HCT116 (cell line): ENCODE data around the gene PARP6. TPM values are rescaled to one million over a fixed set of nuclear protein-coding genes. Genes with fewer than 3 reads are reported as not detected.

Experiments used
- ATAC-seq: fragments of 200-7000 bp; cut with Tn5 transposase; 2 replicates; pipeline ENCODE4 v1.9.1; 2020; ENCODE audit warnings: mild to moderate bottlenecking, moderate library complexity
- BruUV-seq: library from RNA; stranded (reverse); fragments of 400-500 nt; replicated peaks from 2 replicates; lab custom pipeline; 2021; lab: Mats Ljungman, UMichigan
- CTCF ChIA-PET: fragments of 300-600 bp; sonication (Branson Sonifier 250); formaldehyde crosslinking; loops from one replicate; lab custom pipeline; 2021; ENCODE audit warnings: antibody characterized with exemption; lab: Charles Lee
- POLR2A ChIA-PET: fragments of 300-600, 350-600 bp; sonication (Branson Sonifier 250); formaldehyde crosslinking; loops from one replicate; lab custom pipeline; 2021; ENCODE audit warnings: antibody characterized with exemption; lab: Charles Lee
- RAD21 ChIA-PET, 2 experiments: fragments of 300-600 bp; sonication (Branson Sonifier 250); formaldehyde crosslinking; loops; one replicate each; lab custom pipeline; 2023; ENCODE audit warnings: low total read pairs in 2 of 2; ENCODE audit not compliant: uncharacterized antibody in 2 of 2, unreplicated experiment in 2 of 2, low non-redundant PET in 1 of 2; lab: Charles Lee
- DNase-seq: peaks from one replicate; pipeline ENCODE4 v3.0.0-alpha.2; 2010; ENCODE audit warnings: low read depth, low spot score
- H2AFZ ChIP-seq: fragments of 200-600 bp; shearing (Covaris generic), sonication (generic); 2 replicates; pipeline ENCODE4 v1.6.1; 2017; ENCODE audit warnings: low read depth, mixed run types, mixed read lengths, antibody characterized with exemption, low read length; ENCODE audit not compliant: poor library complexity, severe bottlenecking
- H3K27ac ChIP-seq: 2 replicates; pipeline ENCODE4 v1.5.1; 2012; ENCODE audit warnings: low read depth, low read length
- H3K27me3 ChIP-seq: fragments of 200-600 bp; sonication (generic); 2 replicates; pipeline ENCODE4 v1.6.1; 2016; ENCODE audit warnings: mixed run types, low read length, mixed read lengths; ENCODE audit not compliant: insufficient read depth
- H3K36me3 ChIP-seq, 2 experiments: fragments of 200-500 bp in 1 of 2; fragments of 200-600 bp in 1 of 2; sonication (Bioruptor generic) in 1 of 2; sonication (generic) in 1 of 2; 2 replicates each; pipeline versions ENCODE4 v1.5.1 to v1.6.1; 2014 to 2016; ENCODE audit warnings: low read length in 2 of 2, inconsistent platforms in 1 of 2, mixed read lengths in 1 of 2, mixed run types in 1 of 2; ENCODE audit not compliant: insufficient read depth in 2 of 2, control insufficient read depth in 1 of 2
- H3K4me1 ChIP-seq, 2 experiments: fragments of 200-600 bp in 1 of 2; sonication (generic) in 1 of 2; 2 replicates each; pipeline versions ENCODE4 v1.5.1 to v1.6.1; 2012 to 2017; ENCODE audit warnings: low read length in 2 of 2, inconsistent platforms in 1 of 2, mild to moderate bottlenecking in 1 of 2, mixed read lengths in 1 of 2, mixed run types in 1 of 2, moderate library complexity in 1 of 2; ENCODE audit not compliant: insufficient read depth in 2 of 2, control insufficient read depth in 1 of 2
- H3K4me2 ChIP-seq: fragments of 200-600 bp; sonication (generic); 2 replicates; pipeline ENCODE4 v1.6.1; 2017; ENCODE audit warnings: mixed run types, low read length, mixed read lengths
- H3K4me3 ChIP-seq, 2 experiments: fragments of 200-600 bp in 1 of 2; sonication (generic) in 1 of 2; replicated peaks in 1 of 2; 2 replicates each; pipeline ENCODE4 v1.5.1; 2011 to 2016; ENCODE audit warnings: low read length in 2 of 2, control low read depth in 1 of 2, low read depth in 1 of 2, mild to moderate bottlenecking in 1 of 2, mixed read lengths in 1 of 2, mixed run types in 1 of 2
- H3K79me2 ChIP-seq: fragments of 200-600 bp; sonication (generic); 2 replicates; pipeline ENCODE4 v1.6.1; 2017; ENCODE audit warnings: mild to moderate bottlenecking, mixed run types, low read length, moderate library complexity, mixed read lengths; ENCODE audit not compliant: insufficient read depth
- H3K9ac ChIP-seq: fragments of 200-600 bp; sonication (generic); 2 replicates; pipeline ENCODE4 v1.6.1; 2016; ENCODE audit warnings: low read length, mixed read lengths
- H3K9me2 ChIP-seq: fragments of 200-600 bp; sonication (generic), shearing (Covaris generic); 2 replicates; pipeline ENCODE4 v1.6.1; 2017; ENCODE audit warnings: mixed run types, mild to moderate bottlenecking, moderate library complexity; ENCODE audit not compliant: insufficient read depth
- H3K9me3 ChIP-seq, 2 experiments: fragments of 200-500 bp in 1 of 2; fragments of 200-600 bp in 1 of 2; sonication (Bioruptor generic) in 1 of 2; sonication (generic) in 1 of 2; 2 replicates each; pipeline ENCODE4 v1.6.1; 2014 to 2017; ENCODE audit warnings: low read length in 2 of 2, mixed read lengths in 2 of 2, inconsistent platforms in 1 of 2, low read depth in 1 of 2, mild to moderate bottlenecking in 1 of 2, mixed run types in 1 of 2, moderate library complexity in 1 of 2; ENCODE audit not compliant: control insufficient read depth in 1 of 2, insufficient read depth in 1 of 2
- H4K20me1 ChIP-seq: fragments of 200-600 bp; sonication (generic), shearing (Covaris generic); 2 replicates; pipeline ENCODE4 v1.6.1; 2017; ENCODE audit warnings: mixed run types, mild to moderate bottlenecking, moderate library complexity; ENCODE audit not compliant: insufficient read depth
- CEBPB ChIP-seq: IDR thresholded peaks from 2 replicates; pipeline ENCODE4 v1.6.1; 2012; ENCODE audit warnings: low read depth
- EGR1 ChIP-seq: IDR thresholded peaks from 2 replicates; pipeline ENCODE4 v1.6.1; 2012; ENCODE audit warnings: low read depth
- EZH2 ChIP-seq: fragments of 200-600 bp; sonication (generic); IDR thresholded peaks from 2 replicates; pipeline ENCODE4 v1.6.1; 2017; ENCODE audit warnings: antibody characterized with exemption, mixed run types
- FOSL1 ChIP-seq: IDR thresholded peaks from 2 replicates; pipeline ENCODE4 v1.6.1; 2012; ENCODE audit warnings: low read depth
- JUND ChIP-seq: IDR thresholded peaks from 2 replicates; pipeline ENCODE4 v1.6.1; 2012
- RAD21 ChIP-seq: IDR thresholded peaks from 2 replicates; pipeline ENCODE4 v1.6.1; 2012; ENCODE audit warnings: low read depth, mild to moderate bottlenecking
- SIN3A ChIP-seq: IDR thresholded peaks from 2 replicates; pipeline ENCODE4 v1.6.1; 2012; ENCODE audit warnings: low read depth
- SRF ChIP-seq: IDR thresholded peaks from 2 replicates; pipeline ENCODE4 v1.6.1; 2012; ENCODE audit warnings: low read depth
- TCF7L2 ChIP-seq: IDR thresholded peaks from 2 replicates; pipeline ENCODE4 v1.7.0; 2011; ENCODE audit warnings: borderline replicate concordance, inconsistent platforms; ENCODE audit not compliant: insufficient read depth, insufficient read length; ENCODE audit errors: extremely low read depth
- ZFX ChIP-seq: fragments of 450-650 bp; IDR thresholded peaks from 2 replicates; pipeline ENCODE4 v1.6.1; 2017
- ZNF274 ChIP-seq: fragments of 200-500 bp; sonication (Bioruptor generic); IDR thresholded peaks from 2 replicates; pipeline ENCODE4 v1.6.1; 2014; ENCODE audit warnings: mild to moderate bottlenecking, low read depth, low read length, inconsistent platforms
- intact Hi-C: fragments of 100-400 bp; cut with micrococcal nuclease; formaldehyde crosslinking; loops from 2 replicates; pipeline ENCODE4 v1.10.0; 2022
- total RNA-seq: library from RNA; stranded (reverse); gene quantifications from one replicate; pipeline ENCODE4 v1.2.1, GENCODE V29; 2021; ENCODE audit not compliant: unreplicated experiment
- TF ChIP-seq, protein P1 (sequence below), 3 experiments: fragments of 200-600 bp in 1 of 3; sonication (generic) in 1 of 3; IDR thresholded peaks in 2 of 3; conservative IDR thresholded peaks in 1 of 3; 2 replicates each; pipeline ENCODE4 v1.5.1; 2012 to 2017; ENCODE audit warnings: low read depth in 2 of 3, low read length in 2 of 3, antibody characterized with exemption in 1 of 3, borderline replicate concordance in 1 of 3, control low read depth in 1 of 3, mild to moderate bottlenecking in 1 of 3, mixed read lengths in 1 of 3, mixed run types in 1 of 3, moderate library complexity in 1 of 3; ENCODE audit not compliant: insufficient read depth in 1 of 3

Gene PARP6
- total RNA-seq, 1 experiment from 2014 or later, result 67.9 TPM

DNA sequence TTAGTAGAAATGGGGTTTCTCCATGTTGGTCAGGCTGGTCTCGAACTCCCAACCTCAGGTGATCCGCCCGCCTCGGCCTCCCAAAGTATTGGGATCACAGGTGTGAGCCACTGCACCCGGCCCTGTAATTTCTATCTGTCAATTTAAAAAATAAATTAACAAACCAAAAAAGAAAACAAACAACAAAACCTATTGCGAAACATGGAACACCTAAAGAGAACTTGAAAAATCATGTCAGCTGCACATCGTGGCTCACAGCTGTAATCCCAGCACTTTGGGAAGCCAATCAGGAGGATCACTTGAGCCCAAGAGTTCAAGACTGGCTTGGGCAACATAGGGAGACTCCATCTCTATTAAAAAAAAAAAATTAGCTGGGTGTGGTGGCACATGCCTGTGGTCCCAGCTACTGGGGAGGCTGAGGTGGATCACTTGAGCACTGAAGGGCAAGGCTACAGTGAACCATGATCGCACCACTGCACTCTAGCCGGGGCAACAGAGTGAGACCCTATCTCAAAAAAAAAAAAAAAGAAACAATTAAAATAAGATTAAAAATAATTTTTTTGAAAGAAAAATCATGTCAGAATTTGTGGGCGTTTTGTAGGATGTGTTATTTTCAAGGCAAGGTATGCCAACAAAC lies 19.6 kb downstream of the PARP6 start:
- ChIA-PET RAD21 (no interaction called here), POLR2A (no interaction called here), CTCF (no interaction called here)
- Histone ChIP-seq H3K27ac (no peak overlapping the region), H3K4me3 (no peak overlapping the region), H3K9me2 (no peaks in the 10 kb centered on the region), H3K9ac (no peak overlapping the region), H3K27me3 (no peaks in the 10 kb centered on the region), H2AFZ (no peak overlapping the region), H4K20me1 (no peaks in the 10 kb centered on the region), H3K4me1 (no peaks in the 10 kb centered on the region)
- no peak for DNase-seq
- no TSS peak for BruUV-seq
- intact Hi-C loops, result no loop called here
- no peak for ATAC-seq
- TF ChIP-seq ZFX, result no peak
- TF ChIP-seq SRF, result no peak
- no peak for TF ChIP-seq RAD21
- TF ChIP-seq SIN3A, result no peak
- no peak for TF ChIP-seq EZH2
- TF ChIP-seq TCF7L2, result no peak
- TF ChIP-seq, protein P1, sequence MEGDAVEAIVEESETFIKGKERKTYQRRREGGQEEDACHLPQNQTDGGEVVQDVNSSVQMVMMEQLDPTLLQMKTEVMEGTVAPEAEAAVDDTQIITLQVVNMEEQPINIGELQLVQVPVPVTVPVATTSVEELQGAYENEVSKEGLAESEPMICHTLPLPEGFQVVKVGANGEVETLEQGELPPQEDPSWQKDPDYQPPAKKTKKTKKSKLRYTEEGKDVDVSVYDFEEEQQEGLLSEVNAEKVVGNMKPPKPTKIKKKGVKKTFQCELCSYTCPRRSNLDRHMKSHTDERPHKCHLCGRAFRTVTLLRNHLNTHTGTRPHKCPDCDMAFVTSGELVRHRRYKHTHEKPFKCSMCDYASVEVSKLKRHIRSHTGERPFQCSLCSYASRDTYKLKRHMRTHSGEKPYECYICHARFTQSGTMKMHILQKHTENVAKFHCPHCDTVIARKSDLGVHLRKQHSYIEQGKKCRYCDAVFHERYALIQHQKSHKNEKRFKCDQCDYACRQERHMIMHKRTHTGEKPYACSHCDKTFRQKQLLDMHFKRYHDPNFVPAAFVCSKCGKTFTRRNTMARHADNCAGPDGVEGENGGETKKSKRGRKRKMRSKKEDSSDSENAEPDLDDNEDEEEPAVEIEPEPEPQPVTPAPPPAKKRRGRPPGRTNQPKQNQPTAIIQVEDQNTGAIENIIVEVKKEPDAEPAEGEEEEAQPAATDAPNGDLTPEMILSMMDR (IDR thresholded peaks at IDR 0.05 in 2 of 3, conservative IDR thresholded peaks at IDR 0.05 in 1 of 3; ENCODE audit: borderline replicate concordance in 1 of 3, insufficient read depth in 1 of 3, low read depth in 2 of 3, low read length in 2 of 3), result no peak
- no peak for TF ChIP-seq ZNF274
- no peak for TF ChIP-seq EGR1
- no peak for TF ChIP-seq FOSL1
- TF ChIP-seq JUND, result no peak
- TF ChIP-seq CEBPB, result no peak
- TF ChIP-seq, all 23 proteins: peak for 0
- Histone ChIP-seq H3K36me3 (peaks cover 54 to 69% of the 10 kb centered on the region in 2 experiments; a peak in 3 of 4 replicates), H3K4me2 (no peak overlapping the region), H3K9me3 (no peaks in the 10 kb centered on the region), H3K79me2 (no peaks in the 10 kb centered on the region)
